Measurements from ENCODE around the gene TSPEAR.
"Not testable (repeated sequence)": the region's sequence is repeated elsewhere in the genome, so short reads cannot be mapped to it uniquely, and the experiment has no call there.

The TSPEAR gene

DNA sequence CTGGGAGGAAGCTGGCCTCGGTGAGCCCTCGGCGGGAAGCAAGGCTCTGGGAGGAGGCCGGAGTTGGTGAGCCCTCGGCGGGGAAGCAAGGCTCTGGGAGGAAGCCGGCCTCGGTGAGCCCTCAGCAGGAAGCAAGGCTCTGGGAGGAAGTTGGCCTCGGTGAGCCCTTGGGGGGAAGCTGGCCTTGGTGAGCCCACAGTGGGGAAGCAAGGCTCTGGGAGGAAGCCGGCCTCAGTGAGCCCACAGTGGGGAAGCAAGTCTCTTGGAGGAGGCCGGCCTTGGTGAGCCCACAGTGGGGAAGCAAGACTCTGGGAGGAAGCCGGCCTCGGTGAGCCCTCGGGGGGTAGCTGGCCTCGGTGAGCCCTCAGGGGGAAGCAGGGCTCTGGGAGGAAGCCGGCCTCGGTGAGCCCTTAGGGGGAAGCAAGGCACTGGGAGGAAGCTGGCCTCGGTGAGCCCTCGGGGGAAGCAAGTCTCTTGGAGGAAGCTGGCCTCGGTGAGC is 207.4 kb downstream of the TSPEAR start:
- Mint-ChIP-seq H3K27ac (no peak overlapping the region), H3K4me1 (no peaks in the 10 kb centered on the region), H3K9me3 (no peaks in the 10 kb centered on the region), H3K4me3 (no peak overlapping the region), H3K36me3 (ENCODE audit: low read depth) (no peaks in the 10 kb centered on the region), H3K27me3 (ENCODE audit: low read depth) (peaks cover 7% of the 10 kb centered on the region)
- TF ChIP-seq, protein P1, sequence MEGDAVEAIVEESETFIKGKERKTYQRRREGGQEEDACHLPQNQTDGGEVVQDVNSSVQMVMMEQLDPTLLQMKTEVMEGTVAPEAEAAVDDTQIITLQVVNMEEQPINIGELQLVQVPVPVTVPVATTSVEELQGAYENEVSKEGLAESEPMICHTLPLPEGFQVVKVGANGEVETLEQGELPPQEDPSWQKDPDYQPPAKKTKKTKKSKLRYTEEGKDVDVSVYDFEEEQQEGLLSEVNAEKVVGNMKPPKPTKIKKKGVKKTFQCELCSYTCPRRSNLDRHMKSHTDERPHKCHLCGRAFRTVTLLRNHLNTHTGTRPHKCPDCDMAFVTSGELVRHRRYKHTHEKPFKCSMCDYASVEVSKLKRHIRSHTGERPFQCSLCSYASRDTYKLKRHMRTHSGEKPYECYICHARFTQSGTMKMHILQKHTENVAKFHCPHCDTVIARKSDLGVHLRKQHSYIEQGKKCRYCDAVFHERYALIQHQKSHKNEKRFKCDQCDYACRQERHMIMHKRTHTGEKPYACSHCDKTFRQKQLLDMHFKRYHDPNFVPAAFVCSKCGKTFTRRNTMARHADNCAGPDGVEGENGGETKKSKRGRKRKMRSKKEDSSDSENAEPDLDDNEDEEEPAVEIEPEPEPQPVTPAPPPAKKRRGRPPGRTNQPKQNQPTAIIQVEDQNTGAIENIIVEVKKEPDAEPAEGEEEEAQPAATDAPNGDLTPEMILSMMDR (IDR thresholded peaks at IDR 0.05; ENCODE audit: unreplicated experiment in 3 of 3) = no peak

- not testable (repeated sequence) for H3K27me3 Mint-ChIP-seq (ENCODE audit: low read depth); H3K36me3 Mint-ChIP-seq (ENCODE audit: low read depth); H3K27ac Mint-ChIP-seq; H3K4me3 Mint-ChIP-seq; H3K9me3 Mint-ChIP-seq; H3K4me1 Mint-ChIP-seq
Measured at GRCh38 chr21:44503006-44503889, 208.1 kb downstream of the TSPEAR start.

DNA sequence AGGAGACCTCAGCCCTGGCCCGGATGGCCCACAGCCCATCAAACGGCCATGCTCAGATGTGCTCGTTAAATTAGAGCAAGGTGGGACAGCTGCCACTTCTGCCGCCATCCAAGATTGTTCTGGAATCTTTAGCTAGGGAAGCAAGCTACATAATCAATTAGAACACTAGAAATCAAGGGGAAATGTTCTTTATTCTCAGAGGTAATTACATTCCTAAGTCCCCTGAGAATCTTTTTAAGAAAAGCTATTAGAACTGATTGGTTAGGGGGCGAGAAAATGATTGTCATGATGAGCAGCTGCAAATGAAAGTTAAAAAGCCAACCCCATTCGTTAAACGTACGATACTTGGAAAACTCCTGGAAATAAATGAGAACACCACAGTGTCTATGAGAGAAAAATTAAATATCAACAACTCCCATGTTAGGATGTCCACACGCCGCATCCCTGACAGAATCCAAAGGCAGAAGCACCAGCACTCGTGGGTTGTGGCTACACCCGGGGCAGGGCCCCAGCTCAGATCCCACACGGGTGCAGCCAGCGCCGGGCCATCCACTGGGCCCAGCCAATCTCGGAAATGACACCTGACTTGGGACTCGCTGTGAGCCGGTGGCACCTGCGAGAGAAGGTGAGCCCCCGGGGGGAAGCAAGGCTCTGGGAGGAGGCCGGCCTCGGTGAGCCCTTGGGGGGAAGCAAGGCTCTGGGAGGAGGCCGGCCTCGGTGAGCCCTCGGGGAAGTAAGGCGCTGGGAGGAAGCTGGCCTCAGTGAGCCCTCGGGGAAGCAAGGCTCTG is 209.0 kb downstream of the TSPEAR start:
- TF ChIP-seq, protein P1 (IDR thresholded peaks at IDR 0.05; ENCODE audit: unreplicated experiment in 3 of 3) = no peak

GRCh38 chr21:44500111-44500510 is 211.3 kb downstream of the TSPEAR start:
- no peak overlapping the region for H3K4me3 Mint-ChIP-seq
- peaks cover 5% of the 10 kb centered on the region for H3K9me3 Mint-ChIP-seq
- H3K36me3 Mint-ChIP-seq (ENCODE audit: low read depth) = peaks cover 4% of the 10 kb centered on the region
- TF ChIP-seq, protein P1 (IDR thresholded peaks at IDR 0.05; ENCODE audit: unreplicated experiment in 3 of 3) = no peak
- H3K4me1 Mint-ChIP-seq = peaks cover 19% of the 10 kb centered on the region
- H3K27ac Mint-ChIP-seq = no peak overlapping the region
- H3K27me3 Mint-ChIP-seq (ENCODE audit: low read depth) = peaks cover 22% of the 10 kb centered on the region

More for the DNA sequence above, 209.0 kb downstream of the TSPEAR start:
- H3K27me3 Mint-ChIP-seq (ENCODE audit: low read depth) = peaks cover 14% of the 10 kb centered on the region
- H3K4me1 Mint-ChIP-seq = peaks cover 5% of the 10 kb centered on the region
- H3K4me3 Mint-ChIP-seq = no peak overlapping the region
- H3K9me3 Mint-ChIP-seq = no peaks in the 10 kb centered on the region
- no peaks in the 10 kb centered on the region for H3K36me3 Mint-ChIP-seq (ENCODE audit: low read depth)
- H3K27ac Mint-ChIP-seq = no peak overlapping the region

DNA sequence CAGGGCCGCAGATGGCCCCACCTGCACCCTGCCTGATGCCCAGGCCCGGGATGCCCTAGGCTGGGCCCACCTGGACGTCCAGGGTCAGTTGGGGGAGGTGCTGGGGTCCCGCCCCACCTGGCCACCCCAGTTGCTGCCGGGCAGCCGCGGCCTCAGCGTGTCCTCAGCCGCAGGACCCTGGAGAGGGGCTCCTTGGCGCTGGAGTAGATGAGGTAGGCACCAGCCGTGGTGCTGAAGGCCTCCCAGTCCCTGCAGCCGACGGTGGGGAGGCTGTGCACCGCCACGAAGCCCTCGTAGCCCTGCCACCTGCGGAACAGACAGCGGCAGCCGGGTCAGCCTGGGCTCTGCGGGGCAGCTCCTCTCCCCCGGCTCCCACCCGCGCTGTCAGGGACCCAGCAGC is 211.7 kb downstream of the TSPEAR start:
- H3K27ac Mint-ChIP-seq = no peak overlapping the region
- H3K9me3 Mint-ChIP-seq = peaks cover 5% of the 10 kb centered on the region
- peaks cover 19% of the 10 kb centered on the region for H3K4me1 Mint-ChIP-seq
- H3K27me3 Mint-ChIP-seq (ENCODE audit: low read depth) = peaks cover 25% of the 10 kb centered on the region
- no peak overlapping the region for H3K4me3 Mint-ChIP-seq
- TF ChIP-seq, protein P1 (IDR thresholded peaks at IDR 0.05; ENCODE audit: unreplicated experiment in 3 of 3) = no peak
- H3K36me3 Mint-ChIP-seq (ENCODE audit: low read depth) = peaks cover 4% of the 10 kb centered on the region

DNA sequence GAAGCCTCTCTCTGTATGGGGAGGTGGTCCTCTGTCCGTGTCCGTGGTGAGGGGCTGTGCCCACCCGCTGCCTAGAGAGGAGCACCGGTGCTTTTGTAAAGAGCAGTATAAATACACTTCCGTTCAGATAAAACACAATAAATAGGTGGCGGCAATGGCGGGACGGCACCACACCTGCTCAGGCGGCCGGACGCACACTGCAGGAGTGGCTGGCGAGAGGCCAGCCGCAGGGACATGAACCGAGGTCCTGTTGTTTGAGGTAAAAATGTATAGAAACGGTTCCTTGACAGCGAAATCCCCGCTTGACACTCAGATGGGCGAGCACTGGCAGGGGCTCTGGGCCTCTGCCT is 212.2 kb downstream of the TSPEAR start:
- Mint-ChIP-seq H3K27me3 (ENCODE audit: low read depth) (peaks cover 26% of the 10 kb centered on the region), H3K9me3 (peaks cover 5% of the 10 kb centered on the region), H3K36me3 (ENCODE audit: low read depth) (peaks cover 4% of the 10 kb centered on the region), H3K4me3 (no peak overlapping the region), H3K27ac (no peak overlapping the region), H3K4me1 (peaks cover 19% of the 10 kb centered on the region)
- TF ChIP-seq, protein P1 (IDR thresholded peaks at IDR 0.05; ENCODE audit: unreplicated experiment in 3 of 3) = no peak

All from nephron (organoid).